OCI-LY7 (cell line): ENCODE measurements around the gene EXOC1L. TPM values are rescaled to one million over a fixed set of nuclear protein-coding genes. Genes with fewer than 3 reads are reported as not detected.

ENCODE experiments used
- BruUV-seq: library from RNA; stranded (reverse); fragments of 400-500 nt; replicated peaks from 2 replicates; lab custom pipeline; 2021; lab: Mats Ljungman, UMichigan
- CTCF ChIA-PET: fragments of 300-600 bp; sonication (Branson Sonifier 250); formaldehyde crosslinking; loops from one replicate; lab custom pipeline; 2022; ENCODE audit warnings: antibody characterized with exemption; ENCODE audit not compliant: unreplicated experiment; lab: Charles Lee
- POLR2A ChIA-PET: fragments of 300-600 bp; sonication (Branson Sonifier 250); formaldehyde crosslinking; loops from one replicate; lab custom pipeline; 2022; ENCODE audit warnings: antibody characterized with exemption; lab: Charles Lee
- DNase-seq: peaks from one replicate; pipeline ENCODE4 v3.0.0-alpha.2; 2015; ENCODE audit warnings: low spot score
- H2AFZ ChIP-seq: fragments of 200-600 bp; sonication (generic), shearing (Covaris generic); 2 replicates; pipeline ENCODE4 v1.6.1; 2014; ENCODE audit warnings: mild to moderate bottlenecking, antibody characterized with exemption, low read length, moderate library complexity
- H3K27ac ChIP-seq: fragments of 200-600 bp; sonication (generic); 2 replicates; pipeline ENCODE4 v1.5.1; 2014; ENCODE audit warnings: mixed run types, low read depth, mild to moderate bottlenecking, moderate library complexity, low read length, inconsistent platforms; ENCODE audit not compliant: poor library complexity, severe bottlenecking
- H3K36me3 ChIP-seq: fragments of 200-600 bp; sonication (generic); 2 replicates; pipeline ENCODE4 v1.6.1; 2014; ENCODE audit warnings: mild to moderate bottlenecking, antibody characterized with exemption, low read length, moderate library complexity, mixed read lengths; ENCODE audit not compliant: insufficient read depth
- H3K4me1 ChIP-seq: fragments of 200-600 bp; sonication (generic); 2 replicates; pipeline ENCODE4 v1.5.1; 2014; ENCODE audit warnings: mild to moderate bottlenecking, low read length; ENCODE audit not compliant: insufficient read depth, poor library complexity, severe bottlenecking
- H3K4me2 ChIP-seq: fragments of 200-600 bp; sonication (generic); 2 replicates; pipeline ENCODE4 v1.6.1; 2014; ENCODE audit warnings: mild to moderate bottlenecking, low read length
- H3K4me3 ChIP-seq: fragments of 200-600 bp; sonication (generic); 2 replicates; pipeline ENCODE4 v1.5.1; 2014; ENCODE audit warnings: mild to moderate bottlenecking, low read depth, low read length; ENCODE audit not compliant: poor library complexity, severe bottlenecking
- H3K79me2 ChIP-seq: fragments of 200-600 bp; sonication (generic); 2 replicates; pipeline ENCODE4 v1.6.1; 2016; ENCODE audit warnings: low read depth, mild to moderate bottlenecking, low read length, moderate library complexity, mixed read lengths; ENCODE audit not compliant: insufficient read depth
- H3K9me2 ChIP-seq: fragments of 200-600 bp; sonication (generic); 2 replicates; pipeline ENCODE4 v1.6.1; 2016; ENCODE audit warnings: mild to moderate bottlenecking, low read length, mixed read lengths; ENCODE audit not compliant: insufficient read depth
- H3K9me3 ChIP-seq: fragments of 200-600 bp; sonication (generic); 2 replicates; pipeline ENCODE4 v1.6.1; 2014; ENCODE audit warnings: mild to moderate bottlenecking, mixed run types, low read length, mixed read lengths
- H4K20me1 ChIP-seq: fragments of 200-600 bp; sonication (generic); 2 replicates; pipeline ENCODE4 v1.6.1; 2014; ENCODE audit warnings: mild to moderate bottlenecking, antibody characterized with exemption, low read length, moderate library complexity, mixed read lengths; ENCODE audit not compliant: insufficient read depth
- EZH2phosphoT487 ChIP-seq: fragments of 200-600 bp; sonication (generic); IDR thresholded peaks from 2 replicates; pipeline ENCODE4 v1.6.1; 2018; ENCODE audit warnings: low read depth, borderline replicate concordance, mild to moderate bottlenecking, mixed run types, antibody characterized with exemption, low read length, moderate library complexity, mixed read lengths
- intact Hi-C: fragments of 100-400 bp; cut with micrococcal nuclease; formaldehyde crosslinking; loops from one replicate; pipeline ENCODE4 v1.10.0; 2022; ENCODE audit not compliant: unreplicated experiment
- total RNA-seq, 2 experiments: library from RNA; depleted of rRNA in 1 of 2; stranded (reverse); fragments of >200 nt in 1 of 2; shearing (Covaris generic) in 1 of 2; gene quantifications; 2 replicates each; pipeline ENCODE4 v1.2.3, GENCODE V29; 2014 to 2022
- TF ChIP-seq, protein P1 (sequence below): fragments of 200-600 bp; sonication (generic); conservative IDR thresholded peaks from 2 replicates; pipeline ENCODE4 v1.5.1; 2014; ENCODE audit warnings: mild to moderate bottlenecking, antibody characterized with exemption, low read length, moderate library complexity, mixed read lengths

EXOC1L gene
- total RNA-seq, 2 experiments from 2014 or later: not detected

DNA sequence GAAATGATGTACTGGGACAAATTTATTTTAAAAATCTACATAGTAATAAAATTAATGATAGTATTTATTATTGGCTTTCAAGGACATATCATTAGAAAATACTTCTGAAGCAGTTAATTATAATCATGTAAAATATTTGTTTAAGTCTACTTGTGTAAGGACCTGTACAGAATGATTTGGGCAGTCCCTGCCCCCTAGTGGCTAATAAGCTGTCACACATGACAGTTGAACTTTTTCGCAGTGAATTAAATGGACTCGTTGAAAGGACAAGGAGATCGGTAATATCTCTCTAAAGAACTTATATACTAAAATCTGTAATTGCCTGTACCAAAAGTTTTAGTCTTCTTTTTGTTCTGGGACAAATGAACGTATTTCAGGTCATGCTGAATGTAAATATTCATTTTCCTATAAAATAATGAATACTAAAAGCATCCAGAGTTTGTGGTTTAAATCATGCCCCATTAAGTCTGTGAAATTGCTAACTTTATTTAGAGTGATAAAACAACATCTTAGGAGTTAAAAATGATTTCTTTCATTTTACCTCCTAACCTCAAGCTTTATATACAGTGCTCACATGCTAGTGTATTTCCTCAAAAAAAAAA is 47.5 kb downstream of the EXOC1L start:
- no peaks in the 10 kb centered on the region for H3K4me1 ChIP-seq
- peak; percentile 74 for DNase-seq
- no peak overlapping the region for H3K4me2 ChIP-seq
- TF ChIP-seq, protein P1, sequence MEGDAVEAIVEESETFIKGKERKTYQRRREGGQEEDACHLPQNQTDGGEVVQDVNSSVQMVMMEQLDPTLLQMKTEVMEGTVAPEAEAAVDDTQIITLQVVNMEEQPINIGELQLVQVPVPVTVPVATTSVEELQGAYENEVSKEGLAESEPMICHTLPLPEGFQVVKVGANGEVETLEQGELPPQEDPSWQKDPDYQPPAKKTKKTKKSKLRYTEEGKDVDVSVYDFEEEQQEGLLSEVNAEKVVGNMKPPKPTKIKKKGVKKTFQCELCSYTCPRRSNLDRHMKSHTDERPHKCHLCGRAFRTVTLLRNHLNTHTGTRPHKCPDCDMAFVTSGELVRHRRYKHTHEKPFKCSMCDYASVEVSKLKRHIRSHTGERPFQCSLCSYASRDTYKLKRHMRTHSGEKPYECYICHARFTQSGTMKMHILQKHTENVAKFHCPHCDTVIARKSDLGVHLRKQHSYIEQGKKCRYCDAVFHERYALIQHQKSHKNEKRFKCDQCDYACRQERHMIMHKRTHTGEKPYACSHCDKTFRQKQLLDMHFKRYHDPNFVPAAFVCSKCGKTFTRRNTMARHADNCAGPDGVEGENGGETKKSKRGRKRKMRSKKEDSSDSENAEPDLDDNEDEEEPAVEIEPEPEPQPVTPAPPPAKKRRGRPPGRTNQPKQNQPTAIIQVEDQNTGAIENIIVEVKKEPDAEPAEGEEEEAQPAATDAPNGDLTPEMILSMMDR: peak; percentile 99
- no peak for TF ChIP-seq EZH2phosphoT487
- no peaks in the 10 kb centered on the region for H3K9me2 ChIP-seq
- no peaks in the 10 kb centered on the region for H4K20me1 ChIP-seq
- POLR2A ChIA-PET: interaction anchor here (0.6 to 1.4 kb wide), 5 partner anchors 10 to 520 kb away, joined by 3 to 5 read pairs (median 4); partner anchors contain the start of gene AASDH
- intact Hi-C loops: loop anchor here (5.0 to 10.0 kb wide), 2 partner anchors 438 to 520 kb away; partner anchors contain the start of gene SRD5A3
- no peaks in the 10 kb centered on the region for H3K79me2 ChIP-seq
- H3K9me3 ChIP-seq: no peaks in the 10 kb centered on the region
- peaks cover 64% of the 10 kb centered on the region for H3K36me3 ChIP-seq
- H3K4me3 ChIP-seq: no peak overlapping the region
- H2AFZ ChIP-seq: no peak overlapping the region
- no peak overlapping the region for H3K27ac ChIP-seq
- no TSS peak for BruUV-seq
- CTCF ChIA-PET: interaction anchor here (0.6 kb wide), 1 partner anchor 695 kb away, joined by 3 read pairs; no protein-coding TSS in a partner anchor

DNA sequence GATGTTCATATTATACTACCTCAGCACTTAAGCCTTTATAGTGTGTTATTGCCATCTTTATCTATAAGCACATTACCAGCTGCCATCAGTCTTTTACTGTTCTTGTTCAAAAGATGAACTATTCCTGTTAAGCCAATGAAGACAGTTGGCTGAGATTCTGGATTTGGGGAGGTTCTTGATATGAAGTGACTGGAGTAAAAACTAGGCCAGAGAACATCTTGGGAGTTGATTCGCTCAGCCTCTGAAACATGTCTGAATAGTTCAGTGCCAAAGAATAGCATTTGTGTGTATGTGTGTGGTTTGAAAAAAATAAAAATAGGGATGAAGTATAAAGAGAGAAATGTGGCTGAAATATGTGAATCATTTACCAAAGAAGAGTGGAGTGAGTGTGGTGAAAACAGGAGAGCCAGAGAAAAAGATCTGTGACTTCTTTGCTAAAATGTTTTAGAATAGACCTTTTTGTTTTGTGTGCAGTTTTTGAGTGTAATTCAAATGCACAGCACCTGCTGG is 49.0 kb downstream of the EXOC1L start:
- no peak overlapping the region for H2AFZ ChIP-seq
- DNase-seq: no peak
- no TSS peak for BruUV-seq
- H3K27ac ChIP-seq: no peak overlapping the region
- H3K4me3 ChIP-seq: no peak overlapping the region
- intact Hi-C loops: loop anchor here (5.0 to 10.0 kb wide), 2 partner anchors 436 to 521 kb away; partner anchors contain the start of gene SRD5A3
- TF ChIP-seq, protein P1: no peak
- TF ChIP-seq EZH2phosphoT487: no peak
- H3K79me2 ChIP-seq: no peaks in the 10 kb centered on the region
- CTCF ChIA-PET: no interaction called here
- H4K20me1 ChIP-seq: no peaks in the 10 kb centered on the region
- H3K9me3 ChIP-seq: no peaks in the 10 kb centered on the region
- POLR2A ChIA-PET: interaction anchor here (0.6 kb wide), 1 partner anchor 65 kb away, joined by 3 read pairs; no protein-coding TSS in a partner anchor
- no peaks in the 10 kb centered on the region for H3K4me1 ChIP-seq
- no peaks in the 10 kb centered on the region for H3K9me2 ChIP-seq
- H3K4me2 ChIP-seq: no peak overlapping the region
- H3K36me3 ChIP-seq: peaks cover 71% of the 10 kb centered on the region

- peaks cover 71% of the 10 kb centered on the region for H3K36me3 ChIP-seq
- POLR2A ChIA-PET: interaction anchor here (0.7 kb wide), 1 partner anchor 16 kb away, joined by 3 read pairs; no protein-coding TSS in a partner anchor
- DNase-seq: no peak
Measured at GRCh38 chr4:55871299-55871800, 51.8 kb downstream of the EXOC1L start.

More at GRCh38 chr4:55871299-55871800, 51.8 kb downstream of the EXOC1L start:
- BruUV-seq: no TSS peak
- Histone ChIP-seq H3K9me2 (no peaks in the 10 kb centered on the region), H3K27ac (no peak overlapping the region), H3K9me3 (no peaks in the 10 kb centered on the region), H3K4me3 (no peak overlapping the region), H3K79me2 (no peaks in the 10 kb centered on the region), H2AFZ (no peak overlapping the region), H3K4me1 (no peaks in the 10 kb centered on the region), H3K4me2 (no peak overlapping the region), H4K20me1 (no peaks in the 10 kb centered on the region)
- intact Hi-C loops: no loop called here
- no peak for TF ChIP-seq EZH2phosphoT487
- TF ChIP-seq, protein P1: no peak
- CTCF ChIA-PET: no interaction called here
